ENCODE data around the gene C1QTNF12.

The C1QTNF12 gene

DNA sequence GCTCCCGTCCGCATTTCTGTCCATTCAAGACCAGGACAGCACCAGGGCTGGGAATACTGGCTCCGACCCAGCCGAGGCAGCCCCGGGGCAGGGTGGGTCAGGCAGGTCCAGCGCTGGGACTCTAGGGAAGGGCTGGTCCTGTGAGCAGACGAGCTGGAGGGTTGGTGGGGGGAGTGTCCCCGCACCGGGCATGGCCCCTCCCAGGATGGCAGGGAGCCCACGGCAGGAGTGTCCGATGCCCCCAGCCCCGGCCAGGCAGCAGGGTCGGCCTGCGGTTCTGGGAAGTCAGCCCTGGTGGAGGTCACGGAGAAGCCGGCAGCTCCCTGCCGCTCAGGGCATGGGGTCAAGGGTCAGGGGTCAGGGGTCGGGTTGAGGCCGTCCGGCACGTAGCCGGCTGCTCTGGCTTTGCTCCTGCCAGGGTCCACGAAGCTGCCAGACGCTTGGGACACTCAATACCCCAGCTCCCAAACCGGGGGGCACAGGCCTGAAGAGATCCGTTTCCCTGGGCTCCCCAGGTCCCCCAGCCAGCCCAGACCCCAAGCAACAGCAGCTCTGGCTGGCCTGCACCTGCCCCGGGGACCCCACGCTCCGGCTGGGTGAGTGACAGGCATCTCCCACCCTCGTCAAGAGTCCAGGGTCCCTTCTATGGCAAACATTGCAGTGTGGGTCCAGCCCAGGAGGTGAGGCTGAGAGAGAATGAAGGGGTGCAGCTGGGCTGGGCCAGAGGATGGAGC is 6.7 kb downstream of the C1QTNF12 start:
- DNase-seq: no peak

DNA sequence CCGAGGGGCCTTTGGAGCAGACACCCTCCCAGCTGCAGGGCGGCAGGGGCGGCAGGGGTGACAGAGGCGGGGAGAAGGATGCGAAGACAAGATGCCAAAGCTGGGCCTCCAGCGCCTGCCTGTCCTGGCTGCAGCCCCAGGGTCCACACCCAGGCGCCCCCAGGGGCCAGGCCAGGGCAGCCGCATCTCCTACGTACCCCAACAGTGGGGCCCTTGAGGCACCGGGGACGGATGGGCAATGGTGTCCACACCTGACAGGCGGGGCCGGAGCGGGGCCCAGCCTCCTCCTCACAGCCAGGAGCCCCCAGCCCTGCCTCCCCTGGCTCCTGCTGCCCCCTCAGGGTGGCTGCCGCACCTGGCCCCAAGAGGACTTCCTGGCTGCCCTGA is 7.3 kb downstream of the C1QTNF12 start:
- DNase-seq: no peak

DNA sequence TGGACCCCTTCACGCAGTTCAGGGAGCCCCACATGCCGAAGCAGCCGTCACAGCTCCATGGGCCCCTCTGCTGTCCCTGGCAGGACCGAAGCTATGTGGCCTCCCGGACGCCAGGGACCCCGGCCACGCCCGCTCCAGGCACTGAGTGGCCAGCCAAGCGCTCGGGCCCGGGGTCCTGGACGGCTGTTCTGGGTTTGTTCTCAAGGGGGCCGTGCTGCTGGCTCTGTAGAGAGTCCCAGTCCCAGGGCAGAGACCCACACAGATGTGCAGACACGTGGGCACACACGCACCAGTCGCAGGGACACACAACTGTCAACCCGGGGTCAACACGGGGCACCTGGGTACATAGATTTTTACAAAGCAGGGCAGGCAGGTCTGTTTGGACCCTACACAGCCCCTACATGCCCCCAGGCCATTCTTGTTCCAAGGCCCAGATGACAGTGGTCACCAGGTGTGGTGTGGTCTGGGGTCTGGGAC is 7.8 kb downstream of the C1QTNF12 start:
- no peak for DNase-seq

DNA sequence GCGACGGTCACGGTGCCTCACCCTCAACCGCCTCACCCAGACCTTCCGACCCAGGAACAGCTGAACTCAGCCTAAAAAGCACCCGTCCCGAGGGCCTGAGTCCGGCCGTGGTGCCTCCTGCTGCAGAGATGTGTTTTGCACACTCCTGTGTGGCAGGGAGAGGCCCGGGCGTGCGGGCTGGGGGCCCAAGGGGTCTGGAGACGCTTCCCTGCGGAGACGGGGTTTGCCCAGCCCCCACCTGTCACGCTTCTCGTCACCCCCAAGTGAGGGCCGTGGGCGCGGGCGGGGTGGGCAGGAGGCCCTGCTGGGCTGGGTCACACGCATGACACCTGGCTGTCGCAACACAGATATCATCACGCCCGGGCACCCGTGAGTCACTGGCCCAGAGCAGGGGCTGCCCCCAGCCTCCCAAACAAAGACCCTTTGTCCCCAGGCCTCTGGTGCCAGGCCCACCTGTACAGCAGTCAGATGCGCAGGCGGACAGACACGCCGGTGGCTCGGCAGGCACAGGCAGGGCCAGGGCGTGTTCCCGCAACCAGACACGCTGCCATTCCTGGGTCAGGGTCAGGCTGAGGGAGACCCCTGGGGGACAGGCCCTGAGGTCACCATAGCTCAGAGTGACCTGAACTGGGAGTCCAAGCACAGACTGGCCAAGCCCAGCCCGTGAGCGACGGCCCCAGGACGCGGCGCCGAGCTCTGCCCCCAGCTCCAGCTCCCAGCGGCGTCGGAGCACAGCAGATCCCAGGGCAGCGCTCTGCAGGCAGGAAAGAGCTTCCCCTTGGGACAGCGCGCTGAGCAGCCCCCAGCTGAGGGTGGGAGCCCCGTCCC is 8.4 kb downstream of the C1QTNF12 start:
- no peak for DNase-seq

DNA sequence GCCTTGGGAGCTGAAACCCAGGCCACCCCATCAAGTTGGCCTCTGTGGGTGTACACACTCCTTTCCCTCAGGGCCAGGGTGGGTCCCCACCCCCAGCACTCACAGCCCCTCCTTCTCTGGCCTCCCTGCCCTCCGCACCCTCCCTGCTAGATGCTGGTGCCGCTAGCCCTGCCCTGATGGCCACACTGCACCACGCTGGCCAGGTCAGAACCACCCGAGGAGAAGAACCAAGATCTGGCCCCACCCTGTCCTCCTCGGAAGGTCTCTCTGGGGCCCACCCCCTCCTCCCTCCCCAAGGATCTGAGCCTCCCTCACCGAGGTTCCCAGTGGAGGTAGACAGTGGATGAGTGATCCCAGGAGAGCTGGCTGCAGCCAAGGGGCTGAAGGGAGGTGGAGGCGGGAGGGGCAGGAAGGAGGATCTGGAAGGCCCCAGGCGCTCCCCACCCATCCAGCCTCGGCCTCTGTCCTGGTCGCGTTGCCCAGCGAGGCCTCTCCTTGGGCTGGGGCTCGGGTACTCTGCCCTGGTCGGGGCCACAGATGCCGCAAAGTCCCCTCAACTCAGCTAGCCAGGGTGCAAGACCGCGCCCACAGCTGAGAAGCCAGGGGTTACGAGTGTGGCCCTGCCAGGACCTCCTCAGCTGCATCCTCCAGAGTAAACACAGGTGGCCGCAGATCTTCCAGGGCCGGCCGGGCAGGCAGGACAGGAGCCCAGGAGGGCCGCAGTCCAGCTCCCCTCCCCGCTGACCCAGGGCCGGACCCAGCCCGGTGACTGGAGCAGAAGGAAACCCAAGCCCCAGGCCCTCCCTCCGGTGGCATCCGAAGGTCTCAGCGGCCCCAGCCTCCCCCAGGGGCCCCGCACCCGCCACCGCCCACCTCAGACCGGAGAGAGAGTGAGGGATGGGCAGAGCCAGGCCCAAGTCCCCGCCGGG is 9.3 kb downstream of the C1QTNF12 start:
- no peak for DNase-seq

DNA sequence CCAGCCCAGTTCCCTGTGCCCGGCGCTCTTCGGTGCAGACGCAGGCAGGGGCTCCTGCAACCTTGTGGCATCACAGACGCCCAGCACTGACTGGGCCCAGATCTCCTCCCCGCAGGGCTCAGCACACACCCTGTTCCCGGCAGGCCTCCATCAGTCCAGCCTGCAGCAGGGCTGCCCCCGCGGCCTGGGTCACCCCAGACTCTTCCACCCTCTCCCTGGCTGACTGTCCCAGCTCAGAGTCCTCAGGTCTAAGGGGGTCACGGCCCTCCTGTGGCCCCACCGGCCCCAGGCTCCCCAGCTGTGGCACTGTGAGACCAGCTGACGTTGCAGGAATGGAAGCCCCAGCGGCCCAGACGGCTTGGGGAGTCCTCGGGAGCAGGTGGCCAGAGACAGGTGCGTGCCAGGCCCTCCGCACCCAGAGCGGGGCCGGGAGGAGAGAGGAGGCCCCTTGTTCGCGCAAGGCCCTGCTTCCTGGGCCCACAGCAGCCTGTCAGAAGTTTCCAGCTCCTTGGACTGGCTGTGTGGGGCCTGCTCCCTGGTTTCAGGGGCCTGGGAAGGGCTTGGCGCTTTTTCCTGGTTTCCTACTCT is 10.3 kb downstream of the C1QTNF12 start:
- DNase-seq: no peak

DNA sequence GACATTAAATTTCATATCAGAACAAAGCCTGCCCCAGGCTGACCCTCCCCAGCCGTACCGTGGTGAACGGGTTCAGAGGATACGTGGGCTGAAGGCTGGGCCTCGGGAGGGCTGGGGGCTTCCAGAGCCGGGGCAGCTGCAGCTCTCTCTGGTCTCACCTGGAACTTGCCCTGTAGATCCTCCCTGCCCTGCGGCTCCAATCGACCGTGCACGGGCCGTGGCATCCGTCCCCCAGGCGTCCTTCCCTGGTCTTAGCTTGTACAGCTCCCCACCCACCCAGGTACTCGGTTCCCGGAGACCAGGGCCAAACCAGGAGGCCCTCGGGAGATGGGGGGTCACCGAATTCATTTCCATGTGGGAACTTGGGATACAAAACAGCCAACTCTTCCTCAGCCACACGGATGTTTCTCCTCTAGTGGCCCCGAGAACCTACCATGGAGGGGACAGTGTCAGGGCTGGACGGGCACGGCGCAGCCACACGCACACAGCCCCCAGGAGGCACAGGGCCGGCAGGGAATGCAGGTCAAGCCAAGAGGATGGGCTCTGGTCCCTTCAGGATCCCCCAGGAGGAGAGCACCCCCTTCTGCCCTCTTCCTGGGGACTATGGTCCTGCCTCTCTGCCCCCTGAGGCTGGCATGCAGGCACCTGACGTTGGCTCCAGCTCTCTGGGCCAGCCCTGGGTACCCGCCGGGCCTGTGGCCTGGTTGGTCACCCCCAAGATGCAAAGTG is 11.3 kb downstream of the C1QTNF12 start:
- no peak for DNase-seq

DNA sequence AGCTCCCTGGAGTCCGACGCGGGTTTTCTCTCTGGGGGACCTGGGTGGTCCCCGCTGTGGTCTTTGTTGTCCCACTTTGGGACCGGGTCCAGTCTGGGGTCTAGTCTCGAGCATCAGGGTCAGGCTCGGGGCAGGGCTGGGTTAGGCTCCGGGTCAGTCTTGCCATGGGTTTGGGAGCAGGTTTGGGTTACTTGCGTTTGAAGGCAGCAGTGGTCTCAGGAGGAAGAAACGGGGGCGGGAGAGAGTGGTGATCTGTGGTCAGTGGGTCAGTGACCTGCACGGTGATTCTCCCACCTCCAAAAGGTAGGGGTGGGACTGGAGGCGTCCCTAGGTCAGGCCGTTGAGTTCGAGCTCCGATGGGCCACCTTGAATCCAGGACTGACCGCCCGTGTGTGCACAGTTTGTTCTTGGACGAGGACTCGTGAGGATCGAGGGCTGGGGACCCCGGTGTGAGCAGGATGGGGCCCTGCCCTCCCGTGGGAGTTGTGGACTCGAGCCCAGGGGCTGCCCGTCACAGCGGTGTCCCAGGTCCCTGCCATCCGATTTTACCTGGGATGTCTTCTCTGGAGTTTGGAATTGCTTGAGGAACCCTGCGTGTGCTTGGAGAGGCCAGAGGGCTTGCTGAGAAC is 12.2 kb downstream of the C1QTNF12 start:
- no peak for DNase-seq

DNA sequence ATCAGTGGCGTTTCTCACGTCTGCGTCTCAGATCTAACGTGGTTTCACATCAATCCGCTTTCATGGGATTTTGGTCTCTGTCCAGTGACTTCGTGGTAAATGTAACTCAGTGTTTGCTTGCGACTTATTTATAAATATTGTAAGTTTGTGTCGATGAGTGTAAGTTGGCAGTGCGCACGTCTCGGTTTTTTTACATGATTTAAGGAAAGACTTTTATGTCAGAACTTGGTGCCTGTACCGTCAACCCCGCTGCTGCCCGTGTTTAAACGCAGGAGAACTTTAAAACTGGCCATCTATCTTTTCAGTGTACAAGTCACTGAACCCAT is 13.0 kb downstream of the C1QTNF12 start:
- no peak for DNase-seq

DNA sequence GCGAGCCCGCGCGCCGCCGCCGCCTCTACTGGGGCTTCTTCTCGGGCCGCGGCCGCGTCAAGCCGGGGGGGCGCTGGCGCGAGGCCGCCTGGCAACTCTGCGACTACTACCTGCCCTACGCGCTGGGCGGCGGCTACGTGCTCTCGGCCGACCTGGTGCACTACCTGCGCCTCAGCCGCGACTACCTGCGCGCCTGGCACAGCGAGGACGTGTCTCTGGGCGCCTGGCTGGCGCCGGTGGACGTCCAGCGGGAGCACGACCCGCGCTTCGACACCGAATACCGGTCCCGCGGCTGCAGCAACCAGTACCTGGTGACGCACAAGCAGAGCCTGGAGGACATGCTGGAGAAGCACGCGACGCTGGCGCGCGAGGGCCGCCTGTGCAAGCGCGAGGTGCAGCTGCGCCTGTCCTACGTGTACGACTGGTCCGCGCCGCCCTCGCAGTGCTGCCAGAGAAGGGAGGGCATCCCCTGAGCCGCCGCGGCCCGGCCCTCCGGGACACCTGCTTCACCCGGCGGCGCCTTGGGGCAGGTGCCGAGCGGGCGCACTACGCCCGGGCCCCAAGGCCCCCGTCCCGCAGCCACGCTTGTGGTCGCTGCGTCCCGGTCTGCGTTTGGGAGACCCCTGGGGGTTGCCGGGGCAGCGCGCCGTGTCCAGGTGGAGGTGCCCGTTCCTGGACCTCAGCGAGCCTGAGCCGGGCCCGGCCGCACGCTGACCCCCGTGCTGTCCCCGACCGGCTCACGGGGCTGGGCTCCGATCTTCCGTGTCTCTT is 13.5 kb downstream of the C1QTNF12 start:
- DNase-seq: no peak

DNA sequence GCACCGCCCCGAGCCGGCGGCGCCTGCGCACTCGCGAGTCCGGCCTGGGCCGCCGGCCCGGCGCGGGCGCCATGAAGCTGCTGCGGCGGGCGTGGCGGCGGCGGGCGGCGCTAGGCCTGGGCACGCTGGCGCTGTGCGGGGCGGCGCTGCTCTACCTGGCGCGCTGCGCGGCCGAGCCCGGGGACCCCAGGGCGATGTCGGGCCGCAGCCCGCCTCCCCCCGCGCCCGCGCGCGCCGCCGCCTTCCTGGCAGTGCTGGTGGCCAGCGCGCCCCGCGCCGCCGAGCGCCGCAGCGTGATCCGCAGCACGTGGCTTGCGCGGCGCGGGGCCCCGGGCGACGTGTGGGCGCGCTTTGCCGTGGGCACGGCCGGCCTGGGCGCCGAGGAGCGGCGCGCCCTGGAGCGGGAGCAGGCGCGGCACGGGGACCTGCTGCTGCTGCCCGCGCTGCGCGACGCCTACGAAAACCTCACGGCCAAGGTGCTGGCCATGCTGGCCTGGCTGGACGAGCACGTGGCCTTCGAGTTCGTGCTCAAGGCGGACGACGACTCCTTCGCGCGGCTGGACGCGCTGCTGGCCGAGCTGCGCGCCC is 14.2 kb downstream of the C1QTNF12 start, which contains the start of gene B3GALT6:
Gene B3GALT6 (plus strand): TSS at position 30 of the 588 bp plus-strand sequence. CDS start 42 bp downstream, at position 72.
- DNase-seq: no peak

DNA sequence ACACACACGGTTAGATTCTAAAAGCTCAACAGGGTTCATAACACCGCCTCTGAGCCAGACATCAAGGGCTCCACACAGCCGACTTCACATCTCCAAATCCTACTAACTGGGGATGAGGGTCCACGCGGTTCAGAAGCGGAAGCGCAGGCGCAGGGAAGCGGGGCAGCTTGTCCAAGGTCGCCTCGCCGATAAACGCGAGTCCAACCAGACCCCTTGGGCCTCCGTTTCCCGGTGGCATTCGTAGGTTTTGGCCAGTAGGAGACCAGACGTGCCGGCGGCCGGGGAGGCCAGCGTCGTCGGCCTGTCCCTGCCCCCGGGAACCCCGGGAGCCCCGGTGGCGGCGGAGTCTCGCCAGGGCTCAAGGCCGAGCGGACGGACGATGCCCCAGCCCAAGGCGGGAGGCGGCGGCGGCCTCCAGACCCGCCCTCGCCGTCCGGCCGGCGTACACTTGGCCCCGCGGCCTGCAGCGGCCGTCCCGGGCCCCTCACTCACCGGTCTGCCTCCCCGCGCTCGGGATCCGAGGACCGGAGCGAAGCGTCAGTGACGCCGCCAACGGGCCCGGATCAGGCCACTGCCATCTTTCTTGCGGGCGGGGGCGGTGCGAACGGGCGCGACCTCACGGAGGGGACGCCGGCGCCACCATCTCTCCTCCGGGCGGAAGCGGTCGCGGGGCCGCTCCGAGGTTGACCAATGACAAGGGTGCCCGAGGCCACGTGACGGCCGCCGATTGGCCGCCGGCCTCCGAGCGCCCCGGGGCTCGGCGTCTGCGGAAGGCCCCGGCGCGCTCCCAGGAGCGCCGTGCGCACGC is 14.9 kb downstream of the C1QTNF12 start, which contains the start of gene SDF4:
Gene SDF4 (minus strand): TSS at position 602 of the 808 bp plus-strand sequence. CDS start 3,229 bp downstream, outside the sequence.
- peak; percentile 97 for DNase-seq

DNA sequence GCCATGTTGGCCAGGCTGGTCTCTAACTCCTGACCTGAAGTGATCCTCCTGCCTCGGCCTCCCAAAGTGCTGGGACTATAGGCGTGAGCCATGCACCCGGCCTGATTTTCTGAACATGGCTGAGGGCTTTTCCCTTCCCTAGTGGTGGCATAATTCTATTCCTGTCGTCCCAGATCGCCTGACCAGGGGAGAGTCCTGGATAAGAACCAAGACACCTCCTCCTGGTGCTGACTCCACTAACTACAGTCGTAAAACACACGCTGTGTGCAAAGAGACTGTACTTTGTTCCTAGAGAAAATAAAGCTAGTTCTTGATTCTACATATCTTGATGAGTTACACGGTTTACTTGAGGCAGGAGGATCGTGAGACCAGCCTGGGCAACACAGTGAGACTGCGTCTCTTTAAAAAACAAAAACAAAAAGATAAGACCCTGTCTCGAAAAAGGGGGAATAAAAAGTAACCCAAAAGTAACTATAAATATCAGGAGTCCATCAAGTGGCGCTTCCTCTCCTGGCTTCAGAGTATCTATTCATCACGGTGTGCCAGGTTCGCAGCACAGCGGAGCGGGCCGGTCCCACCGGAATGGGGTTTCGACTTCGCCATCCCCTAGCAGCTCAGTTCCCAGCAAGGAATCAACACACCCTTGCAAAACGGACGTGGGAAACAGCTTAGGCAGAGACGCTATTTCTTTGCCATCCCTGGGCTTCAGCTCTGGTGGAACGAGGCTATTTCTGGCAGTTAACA is 15.7 kb downstream of the C1QTNF12 start:
- DNase-seq: no peak

DNA sequence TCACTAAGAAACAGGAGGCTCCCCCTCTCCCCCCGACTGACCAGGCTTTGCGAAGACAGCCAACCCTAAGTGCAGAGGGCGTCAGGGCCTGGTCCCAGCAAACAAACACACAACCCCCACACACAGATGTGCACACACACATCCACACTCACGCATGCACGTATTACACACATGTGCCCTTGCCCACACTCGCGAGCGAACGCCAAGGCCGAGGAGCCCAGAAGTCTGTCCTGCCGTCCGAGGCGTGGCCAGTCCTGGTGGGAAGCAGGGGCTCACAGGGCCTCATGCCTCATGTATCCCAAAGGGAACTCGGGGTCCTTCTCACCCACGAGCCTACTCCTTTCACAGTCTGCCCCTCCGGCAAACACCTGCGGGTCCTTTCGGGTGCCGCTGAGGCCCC is 16.8 kb downstream of the C1QTNF12 start:
- DNase-seq: no peak

DNA sequence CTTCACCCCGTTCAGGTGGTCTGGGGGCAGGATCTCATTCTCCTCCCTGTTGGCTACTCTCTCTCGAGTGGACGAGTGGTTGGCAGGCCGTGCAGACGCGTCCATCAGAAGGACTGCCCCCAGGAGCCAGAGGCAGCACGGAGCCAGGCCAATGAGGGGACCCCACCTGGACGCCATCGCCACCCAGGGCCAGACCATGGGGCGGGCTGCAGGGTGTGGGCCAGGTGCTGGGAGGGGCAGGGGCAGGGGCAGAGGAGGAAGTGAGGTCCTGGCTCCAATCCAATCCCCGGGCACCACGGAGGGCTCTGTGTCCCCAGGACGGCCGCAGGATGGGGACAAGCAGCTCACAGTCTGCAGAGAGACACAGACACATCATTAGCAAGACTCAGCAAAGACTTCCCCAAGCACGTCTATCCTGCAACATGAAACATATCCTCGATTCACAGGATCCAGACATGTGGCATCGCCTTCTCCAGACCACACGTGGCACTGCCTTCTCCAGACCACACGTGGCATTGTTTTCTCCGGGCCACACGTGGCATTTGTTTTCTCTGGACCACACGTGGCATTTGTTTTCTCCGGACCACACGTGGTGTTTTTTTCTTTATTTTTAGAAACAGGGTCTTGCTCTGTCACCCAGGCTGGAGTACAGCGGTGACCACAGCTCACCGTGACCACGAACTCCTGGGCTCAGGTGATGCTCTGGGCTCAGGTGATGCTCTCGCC is 17.8 kb downstream of the C1QTNF12 start:
- DNase-seq: no peak

DNA sequence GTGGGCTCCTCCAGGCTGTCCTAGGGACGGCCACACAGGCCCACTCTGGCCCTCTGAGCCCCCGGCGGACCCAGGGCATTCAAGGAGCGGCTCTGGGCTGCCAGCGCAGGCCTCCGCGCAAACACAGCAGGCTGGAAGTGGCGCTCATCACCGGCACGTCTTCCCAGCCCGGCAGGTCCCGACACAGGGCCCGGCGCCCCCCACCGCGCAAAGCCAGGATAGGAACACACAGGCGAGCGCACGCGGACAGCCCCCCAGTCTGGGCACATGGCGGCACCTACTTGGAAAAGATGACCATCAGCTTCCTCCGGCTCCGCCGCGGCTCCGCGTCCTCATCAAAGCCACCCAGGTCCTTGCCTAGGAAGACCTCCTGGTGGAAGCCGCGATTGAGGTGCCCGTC is 18.3 kb downstream of the C1QTNF12 start:
- DNase-seq: no peak

DNA sequence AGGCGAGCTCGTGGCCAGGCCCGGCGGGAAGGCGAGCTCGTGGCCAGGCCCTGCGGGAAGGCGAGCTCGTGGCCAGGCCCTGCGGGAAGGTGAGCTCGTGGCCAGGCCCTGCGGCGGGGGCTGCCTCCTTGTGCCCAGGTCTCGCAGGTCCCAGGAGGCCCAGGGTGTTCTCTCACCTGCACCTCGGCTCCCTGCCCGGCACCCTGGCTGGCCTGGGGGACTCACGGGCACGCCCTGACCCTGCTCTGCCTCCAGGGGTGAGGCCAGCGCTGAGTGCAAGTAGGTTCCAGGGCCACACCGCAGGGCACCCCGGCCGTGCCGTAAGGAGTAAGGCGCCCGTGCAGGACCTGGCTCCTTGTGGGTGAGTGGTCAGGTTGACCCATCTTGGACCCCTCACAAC is 19.1 kb downstream of the C1QTNF12 start:
- no peak for DNase-seq

Data from NCI-H1105 treated with DMSO at 0.1 percent for 48 hours (cell line).